ENCODE results near the gene AKR7A3. TPM values are rescaled to one million over a fixed set of nuclear protein-coding genes. Genes with fewer than 3 reads are reported as not detected.
"Not testable (repeated sequence)": the region's sequence is repeated elsewhere in the genome, so short reads cannot be mapped to it uniquely, and the experiment has no call there.

AKR7A3 gene
- total RNA-seq: 1 to 10 TPM; 2.6 to 6.7 TPM

DNA sequence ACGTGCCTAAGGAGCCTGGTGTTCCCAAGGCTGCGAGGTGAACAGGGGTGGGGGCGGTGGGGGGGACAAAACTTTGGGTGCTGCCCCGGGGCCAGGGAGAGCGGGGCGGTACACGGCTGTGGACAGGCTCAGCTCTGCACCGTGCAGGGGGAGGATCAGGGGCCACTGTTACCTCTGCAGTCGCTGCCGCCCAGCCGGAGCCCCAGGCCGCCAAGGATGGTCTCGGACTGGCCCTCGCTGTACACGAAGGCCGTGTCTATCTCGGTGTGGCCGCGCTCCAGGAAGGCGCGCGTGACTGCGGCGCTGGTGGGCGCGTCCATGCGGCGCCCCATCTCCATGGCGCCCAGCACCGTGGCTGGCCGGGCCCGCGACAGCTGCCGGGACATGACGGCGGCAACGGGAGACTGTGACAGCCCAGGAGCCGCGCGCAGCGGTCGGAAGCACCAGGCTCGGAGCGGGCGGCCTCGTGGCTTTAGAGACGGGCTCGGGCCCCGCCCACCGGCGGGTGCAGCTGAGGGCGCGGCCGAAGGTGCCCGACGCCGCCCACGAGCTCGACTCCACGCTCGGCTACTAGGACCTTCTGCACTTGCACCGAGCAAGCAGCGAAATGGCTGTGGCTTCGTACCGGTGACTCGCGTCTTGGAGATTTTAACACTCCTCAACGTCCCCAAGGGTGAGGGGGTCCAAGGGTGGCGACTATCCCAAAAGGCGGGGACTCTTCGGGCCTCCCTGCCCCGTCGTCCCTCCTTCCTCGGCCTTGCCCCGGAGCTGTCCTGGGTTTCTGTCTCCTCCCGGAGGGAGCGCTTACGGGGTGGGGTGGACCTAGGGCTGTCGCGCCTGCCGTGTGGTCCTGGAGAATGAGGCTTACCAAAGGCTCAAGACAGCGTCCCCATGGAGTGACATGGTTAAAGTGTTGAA, at the start of gene AKR7A3:
AKR7A3 (minus strand) TSS at position 447 of the 918 bp plus-strand sequence; CDS start at position 386, 61 bp downstream.
- peak; percentile 22 for TF ChIP-seq POLR2A (IDR thresholded peaks at IDR 0.05)
- intact Hi-C loops (cut with DNase I); H3K27me3 ChIP-seq (replicated peaks; ENCODE audit: insufficient read depth); H3K4me1 ChIP-seq (replicated peaks); H3K27ac ChIP-seq; H3K36me3 ChIP-seq; H3K9me3 ChIP-seq: not testable (repeated sequence)
- peak within 1 kb of the TSS; percentile 25 to 37 for H3K4me3 ChIP-seq
- 32% methylated on average over 28 of the region's 82 CpGs for WGBS
- DNase-seq (ENCODE audit: low spot score): peak; percentile 26

DNA sequence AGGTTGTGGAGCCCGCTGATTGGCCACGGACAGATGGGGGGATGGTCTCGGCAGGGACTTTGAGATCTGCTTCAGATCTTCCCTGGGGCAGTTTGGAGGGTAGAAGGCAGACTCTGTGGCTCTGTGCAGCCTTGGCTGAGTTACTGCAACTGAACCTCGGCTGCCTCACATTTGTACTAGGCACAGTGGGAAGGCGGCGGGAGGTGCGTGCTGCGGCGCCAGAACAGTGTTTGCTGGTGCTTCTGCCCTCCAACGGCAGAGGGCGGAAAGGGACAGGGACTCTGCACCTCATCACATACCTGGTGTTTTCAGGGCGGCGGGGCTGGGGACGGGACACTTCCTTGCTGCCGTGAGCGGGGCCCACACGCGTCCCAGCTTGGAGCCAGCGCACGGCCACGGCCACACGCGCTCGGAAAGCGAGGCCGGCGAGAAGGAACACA, 49.8 kb upstream of the AKR7A3 start:
- peaks cover 0 to 4% of the 10 kb centered on the region in 2 donors for H3K36me3 ChIP-seq
- TF ChIP-seq, protein P1, sequence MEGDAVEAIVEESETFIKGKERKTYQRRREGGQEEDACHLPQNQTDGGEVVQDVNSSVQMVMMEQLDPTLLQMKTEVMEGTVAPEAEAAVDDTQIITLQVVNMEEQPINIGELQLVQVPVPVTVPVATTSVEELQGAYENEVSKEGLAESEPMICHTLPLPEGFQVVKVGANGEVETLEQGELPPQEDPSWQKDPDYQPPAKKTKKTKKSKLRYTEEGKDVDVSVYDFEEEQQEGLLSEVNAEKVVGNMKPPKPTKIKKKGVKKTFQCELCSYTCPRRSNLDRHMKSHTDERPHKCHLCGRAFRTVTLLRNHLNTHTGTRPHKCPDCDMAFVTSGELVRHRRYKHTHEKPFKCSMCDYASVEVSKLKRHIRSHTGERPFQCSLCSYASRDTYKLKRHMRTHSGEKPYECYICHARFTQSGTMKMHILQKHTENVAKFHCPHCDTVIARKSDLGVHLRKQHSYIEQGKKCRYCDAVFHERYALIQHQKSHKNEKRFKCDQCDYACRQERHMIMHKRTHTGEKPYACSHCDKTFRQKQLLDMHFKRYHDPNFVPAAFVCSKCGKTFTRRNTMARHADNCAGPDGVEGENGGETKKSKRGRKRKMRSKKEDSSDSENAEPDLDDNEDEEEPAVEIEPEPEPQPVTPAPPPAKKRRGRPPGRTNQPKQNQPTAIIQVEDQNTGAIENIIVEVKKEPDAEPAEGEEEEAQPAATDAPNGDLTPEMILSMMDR (IDR thresholded peaks at IDR 0.05): peak in 3 of 4 experiments; percentile 40 to 80 (median 75)
- TF ChIP-seq POLR2A (IDR thresholded peaks at IDR 0.05): no peak
- H3K4me1 ChIP-seq (replicated peaks): no peaks in the 10 kb centered on the region
- H3K27me3 ChIP-seq (replicated peaks; ENCODE audit: insufficient read depth): no peaks in the 10 kb centered on the region
- DNase-seq (ENCODE audit: low spot score): peak; percentile 71
- no peaks in the 10 kb centered on the region for H3K9me3 ChIP-seq
- H3K27ac ChIP-seq: no peak overlapping the region
- intact Hi-C loops (cut with DNase I): no loop called here
- WGBS: 41% methylated on average over 27 of the region's 27 CpGs
- H3K4me3 ChIP-seq: no peak overlapping the region

GRCh38 chr1:19337289-19337688, 48.7 kb upstream of the AKR7A3 start:
- TF ChIP-seq, protein P1 (IDR thresholded peaks at IDR 0.05): no peak
- TF ChIP-seq POLR2AphosphoS5 (IDR thresholded peaks at IDR 0.05): no peak
- TF ChIP-seq POLR2A (IDR thresholded peaks at IDR 0.05): no peak
- Histone ChIP-seq H3K9me3 (no peaks in the 10 kb centered on the region), H3K4me3 (no peak overlapping the region), H3K36me3 (peaks cover 0 to 1% of the 10 kb centered on the region in 2 donors), H3K27me3 (replicated peaks; ENCODE audit: insufficient read depth) (no peaks in the 10 kb centered on the region), H3K27ac (no peak overlapping the region), H3K4me1 (replicated peaks) (no peaks in the 10 kb centered on the region)
- no peak for DNase-seq (ENCODE audit: low spot score)
- WGBS: 86% methylated on average over 4 of the region's 4 CpGs
- intact Hi-C loops (cut with DNase I): no loop called here

GRCh38 chr1:19336543-19336942, 48.0 kb upstream of the AKR7A3 start:
- H3K4me3 ChIP-seq: no peak overlapping the region
- intact Hi-C loops (cut with DNase I): no loop called here
- H3K9me3 ChIP-seq: no peaks in the 10 kb centered on the region
- 88% methylated on average over 7 of the region's 7 CpGs for WGBS
- TF ChIP-seq, protein P1 (IDR thresholded peaks at IDR 0.05): no peak
- TF ChIP-seq POLR2AphosphoS5 (IDR thresholded peaks at IDR 0.05) (no peak), POLR2A (IDR thresholded peaks at IDR 0.05) (no peak)
- H3K27me3 ChIP-seq (replicated peaks; ENCODE audit: insufficient read depth): no peaks in the 10 kb centered on the region
- no peak for DNase-seq (ENCODE audit: low spot score)
- H3K36me3 ChIP-seq: no peaks in the 10 kb centered on the region
- no peak overlapping the region for H3K27ac ChIP-seq
- H3K4me1 ChIP-seq (replicated peaks): no peaks in the 10 kb centered on the region

DNA sequence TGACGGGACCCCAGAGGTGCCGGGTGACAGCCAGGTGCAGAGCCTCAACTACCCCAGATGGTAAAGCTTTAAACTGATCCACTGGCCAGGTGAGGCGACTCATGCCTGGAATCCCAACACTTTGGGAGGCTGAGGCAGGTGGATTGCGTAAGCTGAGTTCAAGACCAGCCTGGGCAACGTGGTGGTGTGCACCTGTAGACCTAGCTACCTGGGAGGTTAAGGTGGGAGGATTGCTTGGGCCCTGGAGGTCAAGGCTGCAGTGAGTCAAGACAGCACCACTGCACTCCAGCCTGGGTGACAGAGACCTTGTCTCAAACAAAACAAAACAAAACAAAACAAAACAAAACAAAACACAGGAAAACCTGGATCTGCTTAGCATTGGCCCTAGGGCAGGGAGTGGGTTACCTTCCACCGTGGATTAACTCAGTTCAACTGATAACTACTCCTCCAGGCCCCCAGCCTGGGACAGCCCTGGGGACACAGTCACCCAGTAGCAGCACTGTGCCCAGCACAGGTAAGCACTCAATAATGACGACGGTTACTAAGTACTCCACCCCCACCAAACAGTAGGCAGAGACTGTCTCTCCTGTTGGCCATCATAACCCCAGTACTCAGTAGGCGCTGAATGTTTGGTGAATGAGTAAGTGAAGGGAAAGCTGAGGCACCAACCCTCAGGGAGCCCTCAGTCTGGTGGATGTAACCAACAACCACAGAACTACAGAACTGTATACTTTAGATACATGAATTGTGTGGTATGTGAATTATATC, 45.2 kb upstream of the AKR7A3 start:
- no peak for DNase-seq (ENCODE audit: low spot score)
- no peaks in the 10 kb centered on the region for H3K4me1 ChIP-seq (replicated peaks)
- no peaks in the 10 kb centered on the region for H3K9me3 ChIP-seq
- intact Hi-C loops (cut with DNase I): no loop called here
- H3K27me3 ChIP-seq (replicated peaks; ENCODE audit: insufficient read depth): no peaks in the 10 kb centered on the region
- WGBS: 82% methylated on average over 9 of the region's 9 CpGs
- H3K4me3 ChIP-seq: no peak overlapping the region
- no peak overlapping the region for H3K27ac ChIP-seq
- peaks cover 0 to 3% of the 10 kb centered on the region in 2 donors for H3K36me3 ChIP-seq
- TF ChIP-seq POLR2A (IDR thresholded peaks at IDR 0.05) (no peak), POLR2AphosphoS5 (IDR thresholded peaks at IDR 0.05) (no peak)
- TF ChIP-seq, protein P1 (IDR thresholded peaks at IDR 0.05): no peak
